Activated CD4-positive, alpha-beta T cell treated with anti-CD3 and anti-CD28 coated beads, Interleukin-2, Interleukin-6, amounts not matched to agents 100 ng/mL and 50 ng/mL, durations not matched to agents 16 hours and 8 hours (primary cell): ENCODE data around the gene RBM46.
"Not testable (repeated sequence)": the region's sequence is repeated elsewhere in the genome, so short reads cannot be mapped to it uniquely, and the experiment has no call there.

Experiments used
- DNase-seq: peaks from one replicate; pipeline ENCODE4 v3.0.0-alpha.2; 2020

RBM46 gene

GRCh38 chr4:154838694-154839093 lies 57.6 kb downstream of the RBM46 start:
- no peak for DNase-seq

GRCh38 chr4:154854362-154854761 lies 73.3 kb downstream of the RBM46 start:
- no peak for DNase-seq

GRCh38 chr4:154858166-154858565 lies 77.1 kb downstream of the RBM46 start:
- no peak for DNase-seq

GRCh38 chr4:154868414-154869194 lies 87.5 kb downstream of the RBM46 start:
- DNase-seq: no peak

- no peak for DNase-seq
Observed at GRCh38 chr4:154869301-154869700, 88.2 kb downstream of the RBM46 start.

GRCh38 chr4:154872198-154872597 lies 91.1 kb downstream of the RBM46 start:
- no peak for DNase-seq

GRCh38 chr4:154874049-154874448 lies 93.0 kb downstream of the RBM46 start:
- DNase-seq: not testable (repeated sequence)

GRCh38 chr4:154877110-154877760 lies 96.2 kb downstream of the RBM46 start:
- no peak for DNase-seq
